Smooth muscle cell (in vitro differentiated cells): ENCODE measurements around the gene BARX2. TPM values are rescaled to one million over a fixed set of nuclear protein-coding genes. Genes with fewer than 3 reads are reported as not detected.

Source experiments
- DNase-seq: peaks from one replicate; lab custom pipeline; 2025; ENCODE audit not compliant: unreplicated experiment; lab: John Stamatoyannopoulos, UW
- H2AFZ ChIP-seq: fragments of 200-600 bp; sonication (generic); 2 replicates; pipeline ENCODE4 v1.6.0; 2016; ENCODE audit warnings: antibody characterized with exemption, low read depth, mild to moderate bottlenecking
- H3F3A ChIP-seq: fragments of 200-600 bp; sonication (generic); 2 replicates; pipeline ENCODE4 v1.6.0; 2017; ENCODE audit warnings: antibody characterized with exemption, low read depth
- H3K27ac ChIP-seq: fragments of 200-600 bp; sonication (generic); 2 replicates; pipeline ENCODE4 v1.5.1; 2016; ENCODE audit warnings: low read depth, mild to moderate bottlenecking
- H3K27me3 ChIP-seq: fragments of 200-600 bp; sonication (generic); 2 replicates; pipeline ENCODE4 v1.6.1; 2016; ENCODE audit warnings: low read depth, mild to moderate bottlenecking
- H3K36me3 ChIP-seq: fragments of 200-600 bp; sonication (generic); 2 replicates; pipeline ENCODE4 v1.5.1; 2016; ENCODE audit warnings: low read depth
- H3K4me1 ChIP-seq: fragments of 200-600 bp; sonication (generic); 2 replicates; pipeline ENCODE4 v1.5.1; 2016; ENCODE audit warnings: low read depth
- H3K4me2 ChIP-seq: fragments of 200-600 bp; sonication (generic); 2 replicates; pipeline ENCODE4 v1.6.0; 2016; ENCODE audit warnings: mild to moderate bottlenecking
- H3K4me3 ChIP-seq: fragments of 200-600 bp; sonication (generic); 2 replicates; pipeline ENCODE4 v1.5.1; 2016; ENCODE audit warnings: mild to moderate bottlenecking
- H3K79me2 ChIP-seq: fragments of 200-600 bp; sonication (generic); 2 replicates; pipeline ENCODE4 v1.6.0; 2016; ENCODE audit warnings: low read depth, mild to moderate bottlenecking
- H3K9ac ChIP-seq: fragments of 200-600 bp; sonication (generic); 2 replicates; pipeline ENCODE4 v1.6.0; 2016; ENCODE audit warnings: low read depth
- H3K9me3 ChIP-seq: fragments of 200-600 bp; sonication (generic); replicated peaks from 2 replicates; pipeline ENCODE4 v1.5.1; 2016; ENCODE audit warnings: low read depth
- H4K20me1 ChIP-seq: fragments of 200-600 bp; sonication (generic); 2 replicates; pipeline ENCODE4 v1.6.0; 2016; ENCODE audit warnings: low read depth
- WGBS: methylation state at CpG from one replicate; pipeline ENCODE4 v1.1.7; 2016; ENCODE audit warnings: low lambda C conversion rate; 5-methylcytosine and 5-hydroxymethylcytosine counted together
- polyA plus RNA-seq: library from polyadenylated mRNA; unstranded; fragments of >200 nt; fragmentation: Nextera tagmentation; extraction: Ambion mirVana; gene quantifications from 2 replicates; pipeline ENCODE4 v1.2.1, GENCODE V29; 2016
- total RNA-seq: library from RNA; depleted of rRNA; stranded (reverse); fragments of >200 nt; gene quantifications from 2 replicates; pipeline ENCODE4 v1.2.3, GENCODE V29; 2014
- TF ChIP-seq, protein P1 (sequence below): fragments of 200-600 bp; sonication (generic); IDR thresholded peaks from 2 replicates; pipeline ENCODE4 v1.5.1; 2017; ENCODE audit warnings: borderline replicate concordance, mild to moderate bottlenecking, antibody characterized with exemption; ENCODE audit not compliant: insufficient read depth, poor library complexity, severe bottlenecking

BARX2 gene
- total and polyA plus RNA-seq, 2 experiments from 2014 or later, result 1.2 to 4.8 TPM

DNA sequence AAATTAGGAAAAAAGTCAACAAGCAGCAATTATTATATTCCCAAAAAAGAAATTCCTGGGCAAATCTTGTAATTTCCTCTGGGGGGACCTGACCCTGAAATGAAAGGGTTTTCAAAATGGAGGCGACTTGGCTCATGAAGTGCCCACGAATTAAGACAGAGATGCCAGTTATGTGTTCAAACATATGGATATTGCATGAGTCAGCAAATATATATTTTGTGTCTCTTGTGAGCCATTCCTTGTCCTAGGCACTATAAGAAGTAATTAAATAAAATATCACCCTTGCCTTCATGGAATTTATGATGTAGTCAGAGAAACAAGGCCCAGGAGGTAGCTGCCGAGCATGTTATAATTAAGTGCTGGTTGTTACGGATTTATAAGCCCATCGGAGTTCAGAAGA lies 68.6 kb downstream of the BARX2 start:
- H3K79me2 ChIP-seq, result no peaks in the 10 kb centered on the region
- 92% methylated on average over 5 of the region's 5 CpGs for WGBS
- no peak overlapping the region for H3K4me3 ChIP-seq
- no peaks in the 10 kb centered on the region for H3K27me3 ChIP-seq
- H3K9ac ChIP-seq, result no peak overlapping the region
- TF ChIP-seq, protein P1, sequence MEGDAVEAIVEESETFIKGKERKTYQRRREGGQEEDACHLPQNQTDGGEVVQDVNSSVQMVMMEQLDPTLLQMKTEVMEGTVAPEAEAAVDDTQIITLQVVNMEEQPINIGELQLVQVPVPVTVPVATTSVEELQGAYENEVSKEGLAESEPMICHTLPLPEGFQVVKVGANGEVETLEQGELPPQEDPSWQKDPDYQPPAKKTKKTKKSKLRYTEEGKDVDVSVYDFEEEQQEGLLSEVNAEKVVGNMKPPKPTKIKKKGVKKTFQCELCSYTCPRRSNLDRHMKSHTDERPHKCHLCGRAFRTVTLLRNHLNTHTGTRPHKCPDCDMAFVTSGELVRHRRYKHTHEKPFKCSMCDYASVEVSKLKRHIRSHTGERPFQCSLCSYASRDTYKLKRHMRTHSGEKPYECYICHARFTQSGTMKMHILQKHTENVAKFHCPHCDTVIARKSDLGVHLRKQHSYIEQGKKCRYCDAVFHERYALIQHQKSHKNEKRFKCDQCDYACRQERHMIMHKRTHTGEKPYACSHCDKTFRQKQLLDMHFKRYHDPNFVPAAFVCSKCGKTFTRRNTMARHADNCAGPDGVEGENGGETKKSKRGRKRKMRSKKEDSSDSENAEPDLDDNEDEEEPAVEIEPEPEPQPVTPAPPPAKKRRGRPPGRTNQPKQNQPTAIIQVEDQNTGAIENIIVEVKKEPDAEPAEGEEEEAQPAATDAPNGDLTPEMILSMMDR, result no peak
- H3K4me1 ChIP-seq, result no peaks in the 10 kb centered on the region
- H2AFZ ChIP-seq, result no peak overlapping the region
- no peak overlapping the region for H3K27ac ChIP-seq
- no peaks in the 10 kb centered on the region for H3F3A ChIP-seq
- H3K9me3 ChIP-seq, result no peaks in the 10 kb centered on the region
- H3K4me2 ChIP-seq, result no peak overlapping the region
- no peaks in the 10 kb centered on the region for H3K36me3 ChIP-seq
- H4K20me1 ChIP-seq, result no peaks in the 10 kb centered on the region
- no peak for DNase-seq

DNA sequence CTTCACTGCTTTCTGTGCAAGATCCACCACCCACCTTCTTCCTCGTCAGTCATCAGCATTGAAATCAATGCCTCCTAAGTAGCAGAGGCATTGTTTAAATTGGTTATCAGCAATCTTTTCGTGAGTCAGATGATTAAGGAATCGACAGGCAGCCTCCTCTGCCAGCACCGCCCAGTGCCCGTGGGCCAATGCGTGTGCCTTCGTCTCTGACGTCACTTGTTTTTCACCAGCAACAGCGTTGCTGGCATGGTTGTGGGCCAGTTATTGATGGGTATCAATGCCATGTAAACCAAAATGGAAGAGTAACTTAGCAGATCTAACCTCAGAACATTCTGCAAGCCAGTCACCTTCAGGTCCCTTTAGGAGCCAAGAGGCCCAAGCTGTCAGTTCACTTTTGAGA lies 69.6 kb downstream of the BARX2 start:
- Histone ChIP-seq H3K4me3 (no peak overlapping the region), H3K79me2 (no peaks in the 10 kb centered on the region), H3K27ac (no peak overlapping the region), H3K9me3 (no peaks in the 10 kb centered on the region), H3K4me1 (no peaks in the 10 kb centered on the region), H3K4me2 (no peak overlapping the region), H4K20me1 (no peaks in the 10 kb centered on the region), H3F3A (no peaks in the 10 kb centered on the region), H3K36me3 (no peaks in the 10 kb centered on the region), H3K27me3 (no peaks in the 10 kb centered on the region), H3K9ac (no peak overlapping the region), H2AFZ (no peak overlapping the region)
- no peak for DNase-seq
- TF ChIP-seq, protein P1, result no peak
- 91% methylated on average over 9 of the region's 9 CpGs for WGBS

DNA sequence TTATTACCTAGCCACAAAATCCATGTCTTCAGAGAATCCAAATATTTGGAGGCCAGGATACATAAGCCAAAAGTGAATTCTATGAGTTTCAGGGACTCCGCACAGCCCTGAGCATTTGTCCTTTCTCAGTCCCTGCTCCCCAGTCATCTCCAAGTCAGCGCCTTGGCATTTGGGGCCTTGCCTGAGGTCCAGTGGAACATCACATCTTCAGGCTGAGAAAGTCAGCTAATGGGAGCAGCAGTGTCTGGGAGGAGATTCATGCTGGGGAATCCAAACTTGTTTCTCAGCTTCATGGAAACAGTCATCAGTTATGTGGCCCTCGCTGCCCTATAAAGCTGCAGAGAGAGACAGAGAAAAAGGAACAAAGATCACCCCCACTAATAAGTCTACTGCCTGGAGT lies 70.9 kb downstream of the BARX2 start:
- H4K20me1 ChIP-seq, result no peaks in the 10 kb centered on the region
- no peak for DNase-seq
- peak overlapping the region; percentile 67 for H3K27ac ChIP-seq
- no peak overlapping the region for H3K4me2 ChIP-seq
- no peak overlapping the region for H2AFZ ChIP-seq
- H3K9ac ChIP-seq, result no peak overlapping the region
- TF ChIP-seq, protein P1, result no peak
- no peak overlapping the region for H3K4me3 ChIP-seq
- H3K4me1 ChIP-seq, result no peaks in the 10 kb centered on the region
- WGBS, result 81% methylated on average over 3 of the region's 3 CpGs
- no peaks in the 10 kb centered on the region for H3K36me3 ChIP-seq
- H3F3A ChIP-seq, result no peaks in the 10 kb centered on the region
- H3K27me3 ChIP-seq, result no peaks in the 10 kb centered on the region
- no peaks in the 10 kb centered on the region for H3K9me3 ChIP-seq
- H3K79me2 ChIP-seq, result no peaks in the 10 kb centered on the region

DNA sequence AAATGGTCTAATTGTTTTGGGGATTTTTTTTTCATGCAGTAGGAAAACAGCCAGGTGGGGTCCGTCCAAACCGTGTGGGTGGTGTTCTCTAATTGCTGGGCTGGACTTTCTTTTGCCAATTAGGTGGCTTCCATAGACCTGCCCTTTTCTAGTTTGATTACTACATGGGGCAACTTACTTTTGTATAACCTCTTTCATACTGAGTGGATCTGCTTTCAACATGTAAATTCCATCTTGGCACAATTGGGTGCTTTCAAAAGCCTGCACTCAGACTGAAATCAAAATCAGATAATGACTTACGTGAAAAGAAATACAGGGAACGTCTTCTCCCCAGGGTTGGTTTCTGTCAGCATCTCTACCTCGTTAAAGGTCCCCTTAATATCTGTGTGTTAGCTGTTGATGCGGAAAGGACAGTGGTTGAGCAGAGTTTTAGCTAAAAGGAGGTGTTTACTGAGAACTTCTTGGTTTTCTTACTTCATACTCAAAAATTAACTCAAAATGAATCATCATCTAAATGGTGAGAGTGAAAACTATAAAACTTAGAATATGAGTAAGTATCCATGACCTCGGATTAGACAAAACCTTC lies 72.1 kb downstream of the BARX2 start:
- no peak overlapping the region for H3K4me2 ChIP-seq
- no peak overlapping the region for H3K9ac ChIP-seq
- no peak overlapping the region for H2AFZ ChIP-seq
- DNase-seq, result no peak
- H3K27ac ChIP-seq, result peak overlapping the region; percentile 67
- no peaks in the 10 kb centered on the region for H3K36me3 ChIP-seq
- H3K9me3 ChIP-seq, result no peaks in the 10 kb centered on the region
- no peaks in the 10 kb centered on the region for H3K27me3 ChIP-seq
- H3F3A ChIP-seq, result no peaks in the 10 kb centered on the region
- no peaks in the 10 kb centered on the region for H4K20me1 ChIP-seq
- no peaks in the 10 kb centered on the region for H3K79me2 ChIP-seq
- H3K4me3 ChIP-seq, result no peak overlapping the region
- H3K4me1 ChIP-seq, result no peaks in the 10 kb centered on the region
- 73% methylated on average over 7 of the region's 7 CpGs for WGBS
- TF ChIP-seq, protein P1, result no peak
